CD14-positive monocyte (primary cell): ENCODE measurements around the gene MXRA8. TPM values are rescaled to one million over a fixed set of nuclear protein-coding genes. Genes with fewer than 3 reads are reported as not detected.

Experiments
- DNase-seq, 3 donors: peaks; one replicate each; pipeline ENCODE4 v3.0.0-alpha.2; 2011 to 2022
- H2AFZ ChIP-seq: 2 replicates; pipeline ENCODE4 v1.6.0; 2012; ENCODE audit warnings: mild to moderate bottlenecking, low read depth, low read length, inconsistent platforms; ENCODE audit not compliant: insufficient read depth, poor library complexity, severe bottlenecking
- H3K27ac ChIP-seq, 2 donors: 1 replicate in 1 of 2; 2 replicates in 1 of 2; pipeline ENCODE4 v1.5.1; 2012 to 2013; ENCODE audit warnings: low read length in 2 of 2, control low read depth in 1 of 2, inconsistent platforms in 1 of 2, low read depth in 1 of 2, mild to moderate bottlenecking in 1 of 2
- H3K27me3 ChIP-seq, 2 donors: one replicate each; pipeline versions ENCODE4 v1.6.0 to v1.6.1; 2011 to 2013; ENCODE audit warnings: low read length in 2 of 2; ENCODE audit not compliant: control insufficient read depth in 2 of 2, insufficient read depth in 2 of 2
- H3K36me3 ChIP-seq, 2 donors: replicated peaks in 1 of 2; 1 replicate in 1 of 2; 2 replicates in 1 of 2; pipeline versions ENCODE4 v1.5.1 to v1.6.1; 2012 to 2013; ENCODE audit warnings: low read length in 2 of 2, control low read depth in 1 of 2, inconsistent platforms in 1 of 2, mild to moderate bottlenecking in 1 of 2; ENCODE audit not compliant: insufficient read depth in 2 of 2, control insufficient read depth in 1 of 2
- H3K4me1 ChIP-seq, 2 donors: 1 replicate in 1 of 2; 2 replicates in 1 of 2; pipeline versions ENCODE4 v1.5.1 to v1.6.1; 2012 to 2013; ENCODE audit warnings: low read length in 2 of 2, control low read depth in 1 of 2, inconsistent platforms in 1 of 2, mild to moderate bottlenecking in 1 of 2, moderate library complexity in 1 of 2; ENCODE audit not compliant: insufficient read depth in 2 of 2, control insufficient read depth in 1 of 2
- H3K4me2 ChIP-seq: replicated peaks from 2 replicates; pipeline ENCODE3; 2012; ENCODE audit warnings: low read length, moderate library complexity, mild to moderate bottlenecking; ENCODE audit not compliant: poor library complexity, severe bottlenecking; ENCODE audit errors: extremely low read depth
- H3K4me3 ChIP-seq, 3 experiments: fragments of 200-600 bp in 1 of 3; sonication (generic) in 1 of 3; replicated peaks in 1 of 3; 1 replicate in 2 of 3; 2 replicates in 1 of 3; pipeline ENCODE4 v1.5.1; 2011 to 2013; ENCODE audit warnings: low read length in 3 of 3, mild to moderate bottlenecking in 3 of 3, control low read depth in 2 of 3, low read depth in 2 of 3, inconsistent platforms in 1 of 3, moderate library complexity in 1 of 3
- H3K79me2 ChIP-seq: 2 replicates; pipeline ENCODE4 v1.6.0; 2012; ENCODE audit warnings: mild to moderate bottlenecking, control low read depth, inconsistent platforms, low read length, moderate library complexity; ENCODE audit not compliant: insufficient read depth
- H3K9ac ChIP-seq: 2 replicates; pipeline ENCODE4 v1.6.0; 2017; ENCODE audit warnings: low read length, mild to moderate bottlenecking; ENCODE audit not compliant: insufficient read depth, poor library complexity, severe bottlenecking
- H3K9me3 ChIP-seq, 2 donors: replicated peaks in 1 of 2; 1 replicate in 1 of 2; 2 replicates in 1 of 2; pipeline versions ENCODE4 v1.5.1 to v1.6.1; 2012 to 2013; ENCODE audit warnings: low read length in 2 of 2, control low read depth in 1 of 2; ENCODE audit not compliant: control insufficient read depth in 1 of 2, insufficient read depth in 1 of 2
- H4K20me1 ChIP-seq: 2 replicates; pipeline ENCODE4 v1.6.0; 2012; ENCODE audit warnings: mild to moderate bottlenecking, low read length, control low read depth, moderate library complexity; ENCODE audit not compliant: insufficient read depth
- H3K27ac Mint-ChIP-seq, 7 donors: one replicate each; pipeline ENCODE4 v1.8.0; 2020; ENCODE audit warnings: mild to moderate bottlenecking in 7 of 7, mixed read lengths in 7 of 7, moderate library complexity in 6 of 7, inconsistent platforms in 2 of 7
- H3K27me3 Mint-ChIP-seq, 3 donors: one replicate each; pipeline ENCODE4 v1.8.0; 2021 to 2022; ENCODE audit warnings: low read depth in 3 of 3, mild to moderate bottlenecking in 3 of 3, mixed read lengths in 3 of 3, moderate library complexity in 3 of 3, inconsistent platforms in 1 of 3
- H3K36me3 Mint-ChIP-seq, 2 donors: one replicate each; pipeline ENCODE4 v1.8.0; 2020; ENCODE audit warnings: mixed read lengths in 2 of 2, inconsistent platforms in 1 of 2, mild to moderate bottlenecking in 1 of 2
- H3K4me1 Mint-ChIP-seq: one replicate; pipeline ENCODE4 v1.8.0; 2020; ENCODE audit warnings: mild to moderate bottlenecking, mixed read lengths
- H3K4me3 Mint-ChIP-seq, 2 donors: one replicate each; pipeline ENCODE4 v1.8.0; 2020; ENCODE audit warnings: mild to moderate bottlenecking in 2 of 2, mixed read lengths in 2 of 2, moderate library complexity in 1 of 2
- H3K9me3 Mint-ChIP-seq, 7 donors: one replicate each; pipeline ENCODE4 v1.8.0; 2020 to 2022; ENCODE audit warnings: mixed read lengths in 7 of 7, mild to moderate bottlenecking in 6 of 7, moderate library complexity in 6 of 7, inconsistent platforms in 2 of 7
- CTCF ChIP-seq: fragments of 200-600 bp; IDR thresholded peaks from one replicate; pipeline ENCODE4 v1.8.0; 2022; ENCODE audit warnings: antibody characterized with exemption, mild to moderate bottlenecking
- WGBS: methylation state at CpG from one replicate; pipeline ENCODE4 v1.1.5; 2013; ENCODE audit warnings: missing lambda C conversion rate; ENCODE audit not compliant: insufficient coverage; 5-methylcytosine and 5-hydroxymethylcytosine counted together
- intact Hi-C, 2 donors: fragments of 100-400 bp; cut with micrococcal nuclease; formaldehyde crosslinking; loops; one replicate each; pipeline versions ENCODE4 v1.15.0 to v1.15.1; 2023
- polyA plus RNA-seq, 3 donors: library from polyadenylated mRNA; depleted of rRNA in 1 of 3; unstranded in 2 of 3; stranded (reverse) in 1 of 3; fragments of 300-500 nt in 2 of 3; fragments of >200 nt in 1 of 3; fragmentation: Illumina TruSeq in 2 of 3; gene quantifications; 1 replicate in 2 of 3; 2 replicates in 1 of 3; pipeline ENCODE4 v1.2.3, GENCODE V29; 2012 to 2021

Gene MXRA8
- polyA plus RNA-seq, 3 donors = not detected

- Histone ChIP-seq H3K27ac (no peak overlapping the region), H3K4me1 (peaks cover 9 to 18% of the 10 kb centered on the region in 2 donors), H3K27me3 (no peaks in the 10 kb centered on the region), H3K79me2 (peaks cover 50% of the 10 kb centered on the region), H3K36me3 (peaks cover 82 to 89% of the 10 kb centered on the region in 2 donors), H2AFZ (no peak overlapping the region), H3K9me3 (no peaks in the 10 kb centered on the region), H3K4me3 (no peak overlapping the region), H4K20me1 (peaks cover 51% of the 10 kb centered on the region), H3K9ac (no peak overlapping the region), H3K4me2 (no peak overlapping the region)
- Mint-ChIP-seq H3K27me3 (no peaks in the 10 kb centered on the region), H3K36me3 (peaks cover 68 to 92% of the 10 kb centered on the region in 2 donors), H3K4me3 (no peak overlapping the region), H3K27ac (peak overlapping the region in 1 of 7 donors; percentile 18), H3K9me3 (peaks cover 0 to 7% (median 5%) of the 10 kb centered on the region in 7 donors), H3K4me1 (peaks cover 18% of the 10 kb centered on the region)
- WGBS = 98% methylated on average over 11 of the region's 11 CpGs
- intact Hi-C loops = no loop called here
- DNase-seq = no peak
- TF ChIP-seq CTCF = no peak
These were observed 35.1 kb upstream of the MXRA8 start for GRCh38 chr1:1393428-1393827.

- Histone ChIP-seq H4K20me1 (peaks cover 51% of the 10 kb centered on the region), H3K4me3 (no peak overlapping the region), H3K79me2 (peaks cover 46% of the 10 kb centered on the region), H3K9me3 (no peaks in the 10 kb centered on the region), H3K9ac (no peak overlapping the region), H3K27ac (no peak overlapping the region), H3K4me1 (peaks cover 5 to 14% of the 10 kb centered on the region in 2 donors), H2AFZ (no peak overlapping the region), H3K27me3 (no peaks in the 10 kb centered on the region), H3K36me3 (peaks cover 86 to 93% of the 10 kb centered on the region in 2 donors), H3K4me2 (no peak overlapping the region)
- H3K27me3 Mint-ChIP-seq = no peaks in the 10 kb centered on the region
- H3K4me3 Mint-ChIP-seq = no peak overlapping the region
- H3K4me1 Mint-ChIP-seq = peaks cover 14% of the 10 kb centered on the region
- peaks cover 72 to 94% of the 10 kb centered on the region in 2 donors for H3K36me3 Mint-ChIP-seq
- no peak overlapping the region for H3K27ac Mint-ChIP-seq
- 100% methylated on average over 3 of the region's 4 CpGs for WGBS
- TF ChIP-seq CTCF = no peak
- peaks cover 0 to 7% (median 5%) of the 10 kb centered on the region in 7 donors for H3K9me3 Mint-ChIP-seq
- no peak for DNase-seq
- intact Hi-C loops = no loop called here
These were observed 34.7 kb upstream of the MXRA8 start for GRCh38 chr1:1393014-1393413.
